ENCODE measurements around the gene TXNRD2.

DNA sequence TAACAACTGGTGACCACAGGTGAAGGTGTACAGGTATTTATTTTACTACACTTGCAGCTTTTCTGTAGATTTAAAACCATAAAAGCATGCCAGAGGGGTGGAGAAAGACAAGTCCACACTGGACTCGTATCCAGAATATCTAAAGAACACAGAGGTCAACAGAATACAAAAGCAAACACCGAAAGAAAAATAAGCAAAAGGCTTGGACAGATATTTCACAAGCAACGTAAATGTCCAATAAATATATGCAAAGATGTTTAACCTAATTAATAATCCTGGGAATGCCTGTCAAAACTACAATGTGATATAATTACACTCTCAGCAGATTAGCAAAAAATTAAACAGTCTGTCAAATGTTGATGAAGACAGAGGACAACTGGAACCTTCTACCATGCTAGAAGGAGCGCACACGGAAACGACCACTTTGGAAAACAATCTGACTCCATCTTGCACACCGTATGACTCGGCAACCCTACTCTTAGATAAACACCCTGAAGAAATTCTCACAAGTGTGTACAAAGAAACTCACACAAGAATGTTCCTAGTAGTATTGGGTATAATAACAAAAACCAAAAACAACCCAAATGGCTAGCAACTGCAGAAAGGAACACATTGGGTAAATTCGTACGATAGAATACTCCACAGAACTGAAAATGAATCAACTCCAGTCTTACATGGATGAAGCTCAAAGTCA, 114.1 kb downstream of the TXNRD2 start:
- TF ChIP-seq, protein P1, sequence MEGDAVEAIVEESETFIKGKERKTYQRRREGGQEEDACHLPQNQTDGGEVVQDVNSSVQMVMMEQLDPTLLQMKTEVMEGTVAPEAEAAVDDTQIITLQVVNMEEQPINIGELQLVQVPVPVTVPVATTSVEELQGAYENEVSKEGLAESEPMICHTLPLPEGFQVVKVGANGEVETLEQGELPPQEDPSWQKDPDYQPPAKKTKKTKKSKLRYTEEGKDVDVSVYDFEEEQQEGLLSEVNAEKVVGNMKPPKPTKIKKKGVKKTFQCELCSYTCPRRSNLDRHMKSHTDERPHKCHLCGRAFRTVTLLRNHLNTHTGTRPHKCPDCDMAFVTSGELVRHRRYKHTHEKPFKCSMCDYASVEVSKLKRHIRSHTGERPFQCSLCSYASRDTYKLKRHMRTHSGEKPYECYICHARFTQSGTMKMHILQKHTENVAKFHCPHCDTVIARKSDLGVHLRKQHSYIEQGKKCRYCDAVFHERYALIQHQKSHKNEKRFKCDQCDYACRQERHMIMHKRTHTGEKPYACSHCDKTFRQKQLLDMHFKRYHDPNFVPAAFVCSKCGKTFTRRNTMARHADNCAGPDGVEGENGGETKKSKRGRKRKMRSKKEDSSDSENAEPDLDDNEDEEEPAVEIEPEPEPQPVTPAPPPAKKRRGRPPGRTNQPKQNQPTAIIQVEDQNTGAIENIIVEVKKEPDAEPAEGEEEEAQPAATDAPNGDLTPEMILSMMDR (IDR thresholded peaks at IDR 0.05) = no peak
- TF ChIP-seq EP300 (IDR thresholded peaks at IDR 0.05) (no peak), POLR2A (IDR thresholded peaks at IDR 0.05) (no peak)
